ENCODE measurements around the gene CRTAC1. TPM values are rescaled to one million over a fixed set of nuclear protein-coding genes. Genes with fewer than 3 reads are reported as not detected.
A peak's percentile ranks its signal among the peaks of the same experiment; 100 is the strongest.

Gene CRTAC1
- total and polyA plus RNA-seq, 9 of the 15 experiments (the other 6 are each of a cell fraction or from before 2014, with no cell fraction given), result not detected

GRCh38 chr10:97887399-97887798 lies 143.0 kb downstream of the CRTAC1 start (continued):
- no peak for TF ChIP-seq REST (IDR thresholded peaks at IDR 0.05; ENCODE audit: borderline replicate concordance)
- TF ChIP-seq REST (CRISPR knock-in tag; IDR thresholded peaks at IDR 0.05; ENCODE audit: low read depth), result no peak
- TF ChIP-seq CBFA2T3 (IDR thresholded peaks at IDR 0.05), result peak; percentile 83
- TF ChIP-seq, protein P1, sequence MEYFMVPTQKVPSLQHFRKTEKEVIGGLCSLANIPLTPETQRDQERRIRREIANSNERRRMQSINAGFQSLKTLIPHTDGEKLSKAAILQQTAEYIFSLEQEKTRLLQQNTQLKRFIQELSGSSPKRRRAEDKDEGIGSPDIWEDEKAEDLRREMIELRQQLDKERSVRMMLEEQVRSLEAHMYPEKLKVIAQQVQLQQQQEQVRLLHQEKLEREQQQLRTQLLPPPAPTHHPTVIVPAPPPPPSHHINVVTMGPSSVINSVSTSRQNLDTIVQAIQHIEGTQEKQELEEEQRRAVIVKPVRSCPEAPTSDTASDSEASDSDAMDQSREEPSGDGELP (CRISPR knock-in tag; IDR thresholded peaks at IDR 0.05; ENCODE audit: borderline replicate concordance), result peak; percentile 54; the same call in 1 of the 2 replicates
- TF ChIP-seq TCF3 (CRISPR knock-in tag; IDR thresholded peaks at IDR 0.05), result peak; percentile 82
- TF ChIP-seq KAT2B (IDR thresholded peaks at IDR 0.05; ENCODE audit: low read depth, low read length), result no peak
- TF ChIP-seq GATA2 (CRISPR knock-in tag; IDR thresholded peaks at IDR 0.05), result 0 out of 2 replicates have a peak, but pooled peaks have one; percentile 24
- TF ChIP-seq RBM25 (IDR thresholded peaks at IDR 0.05; ENCODE audit: low read depth, low read length, severe bottlenecking), result peak; percentile 11
- TF ChIP-seq ZNF3 (CRISPR knock-in tag; IDR thresholded peaks at IDR 0.05), result no peak
- TF ChIP-seq ETV1 (tag; conservative IDR thresholded peaks at IDR 0.05; ENCODE audit: low read depth), result 0 out of 2 replicates have a peak, but pooled peaks have one; percentile 29
- peak; percentile 76; the same call in 1 of the 2 replicates for TF ChIP-seq ADNP (tag; IDR thresholded peaks at IDR 0.05)
- peak; percentile 77 for TF ChIP-seq DPF2 (IDR thresholded peaks at IDR 0.05)
- TF ChIP-seq PKNOX1 (IDR thresholded peaks at IDR 0.05), result no peak
- peak; percentile 87 for TF ChIP-seq ARID1B (IDR thresholded peaks at IDR 0.05)
- no peak for TF ChIP-seq EP300 (IDR thresholded peaks at IDR 0.05; ENCODE audit: low read length)
- peak; percentile 56 for TF ChIP-seq SMARCA4 (IDR thresholded peaks at IDR 0.05)
- peak; percentile 31; the same call in 1 of the 2 replicates for TF ChIP-seq NFIC (IDR thresholded peaks at IDR 0.05)
- TF ChIP-seq ATF3 (IDR thresholded peaks at IDR 0.05), result peak; percentile 78
- no peak for TF ChIP-seq ATF3 (CRISPR knock-in tag; conservative IDR thresholded peaks at IDR 0.05)
- peak; percentile 24 to 43; a peak in 1 of 4 replicates for TF ChIP-seq TRIM24 (IDR thresholded peaks at IDR 0.05)
- no peak for TF ChIP-seq BRCA1 (IDR thresholded peaks at IDR 0.05)
- TF ChIP-seq BRCA1 (CRISPR knock-in tag; IDR thresholded peaks at IDR 0.05), result no peak
